Measurements from ENCODE around the gene SGMS1.

DNA sequence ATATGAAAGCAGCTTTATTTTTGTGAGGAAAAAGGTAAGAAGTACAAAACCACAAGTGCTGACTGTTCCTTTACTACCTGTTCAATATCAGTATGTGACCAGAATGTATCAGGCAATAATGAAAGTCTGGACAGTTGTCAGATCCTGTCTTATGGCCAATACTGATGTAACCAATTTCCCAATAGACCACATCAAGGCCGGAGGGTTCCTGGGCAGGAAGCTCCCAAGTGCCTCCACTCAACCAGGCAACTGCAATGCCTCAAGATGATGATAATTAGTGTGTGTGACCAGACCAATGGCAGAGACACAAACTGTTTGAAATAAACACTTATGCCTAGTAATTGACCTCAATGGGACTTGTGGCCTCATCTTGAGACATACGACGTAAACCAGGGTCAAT is 223.1 kb downstream of the SGMS1 start:
- TF ChIP-seq, protein P1, sequence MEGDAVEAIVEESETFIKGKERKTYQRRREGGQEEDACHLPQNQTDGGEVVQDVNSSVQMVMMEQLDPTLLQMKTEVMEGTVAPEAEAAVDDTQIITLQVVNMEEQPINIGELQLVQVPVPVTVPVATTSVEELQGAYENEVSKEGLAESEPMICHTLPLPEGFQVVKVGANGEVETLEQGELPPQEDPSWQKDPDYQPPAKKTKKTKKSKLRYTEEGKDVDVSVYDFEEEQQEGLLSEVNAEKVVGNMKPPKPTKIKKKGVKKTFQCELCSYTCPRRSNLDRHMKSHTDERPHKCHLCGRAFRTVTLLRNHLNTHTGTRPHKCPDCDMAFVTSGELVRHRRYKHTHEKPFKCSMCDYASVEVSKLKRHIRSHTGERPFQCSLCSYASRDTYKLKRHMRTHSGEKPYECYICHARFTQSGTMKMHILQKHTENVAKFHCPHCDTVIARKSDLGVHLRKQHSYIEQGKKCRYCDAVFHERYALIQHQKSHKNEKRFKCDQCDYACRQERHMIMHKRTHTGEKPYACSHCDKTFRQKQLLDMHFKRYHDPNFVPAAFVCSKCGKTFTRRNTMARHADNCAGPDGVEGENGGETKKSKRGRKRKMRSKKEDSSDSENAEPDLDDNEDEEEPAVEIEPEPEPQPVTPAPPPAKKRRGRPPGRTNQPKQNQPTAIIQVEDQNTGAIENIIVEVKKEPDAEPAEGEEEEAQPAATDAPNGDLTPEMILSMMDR (IDR thresholded peaks at IDR 0.05; ENCODE audit: low read depth, low read length), result no peak
- no peak for TF ChIP-seq EZH2phosphoT487 (IDR thresholded peaks at IDR 0.05; ENCODE audit: low read depth)
